ENCODE data around the gene ECEL1. TPM values are rescaled to one million over a fixed set of nuclear protein-coding genes. Genes with fewer than 3 reads are reported as not detected.

ECEL1 gene
- total and polyA plus RNA-seq, 9 of the 15 experiments (the other 6 are each of a cell fraction or from before 2014, with no cell fraction given): 0.09 TPM; not detected in 8

DNA sequence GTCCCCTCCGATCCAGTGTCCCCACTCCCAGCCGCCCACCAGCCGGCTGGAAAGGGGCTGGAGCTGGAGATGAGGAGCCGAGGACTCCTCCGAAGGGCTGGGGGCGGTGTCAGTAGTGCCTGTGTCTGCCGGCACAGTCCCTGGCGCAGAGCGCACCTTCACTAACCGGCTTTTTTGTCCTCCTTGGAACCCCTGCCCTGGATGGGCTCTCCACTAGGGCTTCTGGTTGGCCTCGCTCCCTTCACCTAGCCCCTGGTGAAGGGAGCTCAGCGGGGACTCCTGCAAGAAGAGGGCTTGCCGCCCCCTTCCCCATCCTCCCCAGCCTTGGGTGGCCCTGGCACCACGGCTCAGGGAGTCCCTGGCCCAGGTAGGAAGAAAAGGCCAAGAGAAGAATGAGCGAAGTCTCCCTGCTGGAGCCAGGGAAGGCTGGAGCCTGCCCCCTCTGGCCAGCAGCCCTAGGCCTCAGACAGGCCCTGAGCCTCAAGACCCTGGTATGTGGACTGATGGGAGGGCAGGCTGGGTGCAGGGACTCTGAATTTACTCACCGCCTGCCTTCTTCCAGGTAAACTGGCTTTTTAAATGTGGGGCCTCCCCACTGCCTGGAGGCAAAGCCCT, 570 bp upstream of the ECEL1 start:
- intact Hi-C loops (cut with micrococcal nuclease) (no loop called here), in situ Hi-C loops (cut with MboI) (no loop called here)
- WGBS (ENCODE audit: insufficient coverage, low coverage, missing lambda C conversion rate): 13% methylated on average over 4 of the region's 16 CpGs
- H4K20me1 ChIP-seq (replicated peaks; ENCODE audit: control insufficient read depth, insufficient read depth, low read length): no peaks in the 10 kb centered on the region
- no peaks in the 10 kb centered on the region for H3K9me3 ChIP-seq (replicated peaks; ENCODE audit: control insufficient read depth, insufficient read depth, low read depth, low read length)
- FAIRE-seq (no peak), DNase-seq (ENCODE audit: extremely low read depth in 1 of 4, low spot score in 3 of 4) (no peak), ATAC-seq (no peak)
- no peak overlapping the region for H3K4me2 ChIP-seq (ENCODE audit: insufficient read depth, low read length)
- no peaks in the 10 kb centered on the region for H3K9me1 ChIP-seq (ENCODE audit: control insufficient read depth, insufficient read depth, low read length)
- H3K9ac ChIP-seq (ENCODE audit: insufficient read depth in 1 of 2, low read depth in 2 of 2, low read length in 2 of 2): no peak overlapping the region
- TF ChIP-seq MIER1 (IDR thresholded peaks at IDR 0.05; ENCODE audit: low read depth) (no peak), CBFA2T2 (conservative IDR thresholded peaks at IDR 0.05) (no peak)
- ChIA-PET CTCF (ENCODE audit: low intra/inter-chr PET ratio) (no interaction called here), POLR2A (no interaction called here)
- no peak overlapping the region for H3K4me3 ChIP-seq
- H3K4me1 ChIP-seq (replicated peaks in 1 of 2; ENCODE audit: control insufficient read depth in 2 of 2, insufficient read depth in 2 of 2, low read length in 2 of 2): no peaks in the 10 kb centered on the region
- no peaks in the 10 kb centered on the region for H3K79me2 ChIP-seq (ENCODE audit: control insufficient read depth, insufficient read depth, low read length)
- no peaks in the 10 kb centered on the region for H3K36me3 ChIP-seq (ENCODE audit: control insufficient read depth, insufficient read depth, low read length)
- H2AFZ ChIP-seq (ENCODE audit: low read depth, low read length): no peak overlapping the region
- H3K27me3 ChIP-seq (ENCODE audit: control insufficient read depth in 2 of 2, insufficient read depth in 2 of 2, low read length in 2 of 2): peaks cover 0 to 13% of the 10 kb centered on the region in 2 experiments; a peak in 2 of 5 replicates
- BruUV-seq (replicated peaks): no TSS peak
- no peak overlapping the region for H3K27ac ChIP-seq (ENCODE audit: extremely low read depth, low read depth, low read length)

DNA sequence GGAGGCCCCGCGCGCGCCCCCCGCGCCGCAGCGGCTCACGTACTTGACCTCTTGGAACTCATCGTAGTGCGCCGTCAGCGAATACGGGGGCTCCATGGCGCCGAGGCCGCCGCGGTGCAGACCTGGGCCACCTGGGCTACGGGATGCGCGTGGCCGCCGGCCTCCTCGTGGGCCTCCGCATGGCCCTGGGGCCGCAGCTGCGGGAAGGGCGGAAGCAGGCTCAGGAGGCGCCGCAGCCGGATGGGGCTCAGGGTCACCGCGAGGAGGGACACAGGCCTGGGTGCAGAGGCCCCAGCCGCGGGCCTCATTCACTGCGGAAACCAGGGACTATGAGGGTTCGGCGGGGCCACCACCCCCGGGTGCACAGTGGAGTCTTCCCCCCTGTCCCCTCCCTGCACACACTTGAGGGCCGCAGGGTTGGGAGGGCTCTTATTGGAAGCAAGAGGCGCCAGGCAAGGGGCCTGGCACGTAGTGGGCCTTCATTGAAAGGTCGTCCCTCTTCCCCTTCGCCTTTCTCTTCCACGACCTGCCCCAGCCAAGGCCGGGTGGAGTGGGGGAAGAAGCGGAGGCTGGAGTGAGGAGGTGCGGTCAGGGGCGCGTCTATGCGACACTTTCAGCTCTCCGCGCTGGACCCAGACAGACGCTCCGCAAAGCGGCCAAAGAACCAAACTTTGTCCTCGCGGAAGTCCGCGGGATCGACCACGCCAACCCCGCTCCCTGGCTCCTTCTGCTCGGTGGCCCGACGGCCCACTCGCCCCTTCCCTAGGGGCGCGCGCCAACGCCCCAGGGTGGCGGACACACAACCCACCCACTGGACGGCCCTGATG, 863 bp downstream of the ECEL1 start:
- no peaks in the 10 kb centered on the region for H3K79me2 ChIP-seq (ENCODE audit: control insufficient read depth, insufficient read depth, low read length)
- no peak overlapping the region for H3K27ac ChIP-seq (ENCODE audit: extremely low read depth, low read depth, low read length)
- H3K27me3 ChIP-seq (ENCODE audit: control insufficient read depth in 2 of 2, insufficient read depth in 2 of 2, low read length in 2 of 2): peaks cover 0 to 10% of the 10 kb centered on the region in 2 experiments; a peak in 2 of 5 replicates
- in situ Hi-C loops (cut with MboI): no loop called here
- FAIRE-seq (no peak), ATAC-seq (no peak), DNase-seq (ENCODE audit: extremely low read depth in 1 of 4, low spot score in 3 of 4) (no peak)
- H3K9ac ChIP-seq (ENCODE audit: insufficient read depth in 1 of 2, low read depth in 2 of 2, low read length in 2 of 2): no peak overlapping the region
- no peaks in the 10 kb centered on the region for H3K4me1 ChIP-seq (replicated peaks in 1 of 2; ENCODE audit: control insufficient read depth in 2 of 2, insufficient read depth in 2 of 2, low read length in 2 of 2)
- H3K36me3 ChIP-seq (ENCODE audit: control insufficient read depth, insufficient read depth, low read length): no peaks in the 10 kb centered on the region
- intact Hi-C loops (cut with micrococcal nuclease): no loop called here
- no TSS peak for BruUV-seq (replicated peaks)
- POLR2A ChIA-PET: no interaction called here
- no peak overlapping the region for H3K4me2 ChIP-seq (ENCODE audit: insufficient read depth, low read length)
- H4K20me1 ChIP-seq (replicated peaks; ENCODE audit: control insufficient read depth, insufficient read depth, low read length): no peaks in the 10 kb centered on the region
- no peak overlapping the region for H2AFZ ChIP-seq (ENCODE audit: low read depth, low read length)
- WGBS (ENCODE audit: insufficient coverage, low coverage, missing lambda C conversion rate): 25% methylated on average over 13 of the region's 74 CpGs
- no peak overlapping the region for H3K4me3 ChIP-seq
- H3K9me3 ChIP-seq (replicated peaks; ENCODE audit: control insufficient read depth, insufficient read depth, low read depth, low read length): no peaks in the 10 kb centered on the region
- CTCF ChIA-PET (ENCODE audit: low intra/inter-chr PET ratio): no interaction called here
- H3K9me1 ChIP-seq (ENCODE audit: control insufficient read depth, insufficient read depth, low read length): no peaks in the 10 kb centered on the region
- TF ChIP-seq SMAD3 (CRISPR knock-in tag; conservative IDR thresholded peaks at IDR 0.05) (no peak), MCM3 (IDR thresholded peaks at IDR 0.05) (no peak), SUPT5H (IDR thresholded peaks at IDR 0.05) (no peak)
- TF ChIP-seq, protein P1, sequence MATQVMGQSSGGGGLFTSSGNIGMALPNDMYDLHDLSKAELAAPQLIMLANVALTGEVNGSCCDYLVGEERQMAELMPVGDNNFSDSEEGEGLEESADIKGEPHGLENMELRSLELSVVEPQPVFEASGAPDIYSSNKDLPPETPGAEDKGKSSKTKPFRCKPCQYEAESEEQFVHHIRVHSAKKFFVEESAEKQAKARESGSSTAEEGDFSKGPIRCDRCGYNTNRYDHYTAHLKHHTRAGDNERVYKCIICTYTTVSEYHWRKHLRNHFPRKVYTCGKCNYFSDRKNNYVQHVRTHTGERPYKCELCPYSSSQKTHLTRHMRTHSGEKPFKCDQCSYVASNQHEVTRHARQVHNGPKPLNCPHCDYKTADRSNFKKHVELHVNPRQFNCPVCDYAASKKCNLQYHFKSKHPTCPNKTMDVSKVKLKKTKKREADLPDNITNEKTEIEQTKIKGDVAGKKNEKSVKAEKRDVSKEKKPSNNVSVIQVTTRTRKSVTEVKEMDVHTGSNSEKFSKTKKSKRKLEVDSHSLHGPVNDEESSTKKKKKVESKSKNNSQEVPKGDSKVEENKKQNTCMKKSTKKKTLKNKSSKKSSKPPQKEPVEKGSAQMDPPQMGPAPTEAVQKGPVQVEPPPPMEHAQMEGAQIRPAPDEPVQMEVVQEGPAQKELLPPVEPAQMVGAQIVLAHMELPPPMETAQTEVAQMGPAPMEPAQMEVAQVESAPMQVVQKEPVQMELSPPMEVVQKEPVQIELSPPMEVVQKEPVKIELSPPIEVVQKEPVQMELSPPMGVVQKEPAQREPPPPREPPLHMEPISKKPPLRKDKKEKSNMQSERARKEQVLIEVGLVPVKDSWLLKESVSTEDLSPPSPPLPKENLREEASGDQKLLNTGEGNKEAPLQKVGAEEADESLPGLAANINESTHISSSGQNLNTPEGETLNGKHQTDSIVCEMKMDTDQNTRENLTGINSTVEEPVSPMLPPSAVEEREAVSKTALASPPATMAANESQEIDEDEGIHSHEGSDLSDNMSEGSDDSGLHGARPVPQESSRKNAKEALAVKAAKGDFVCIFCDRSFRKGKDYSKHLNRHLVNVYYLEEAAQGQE (IDR thresholded peaks at IDR 0.05; ENCODE audit: borderline replicate concordance): no peak
- TF ChIP-seq, protein P1 (CRISPR knock-in tag; IDR thresholded peaks at IDR 0.05; ENCODE audit: low read depth): no peak
